Loucy (cell line): ENCODE results near the gene NUB1.

Experiments
- CTCF ChIP-seq: fragments of 200-600 bp; sonication (generic); conservative IDR thresholded peaks from 2 replicates; pipeline ENCODE4 v1.5.1; 2014; ENCODE audit warnings: mild to moderate bottlenecking, antibody characterized with exemption, low read length
- EZH2phosphoT487 ChIP-seq: fragments of 200-600 bp; IDR thresholded peaks from 2 replicates; pipeline ENCODE4 v1.6.1; 2018; ENCODE audit warnings: antibody characterized with exemption, mild to moderate bottlenecking, moderate library complexity, borderline replicate concordance

- TF ChIP-seq CTCF = no peak
- TF ChIP-seq EZH2phosphoT487 = no peak
Measured at GRCh38 chr7:151306860-151307259, 34.8 kb upstream of the NUB1 start.
